Measurements from ENCODE around the gene PRRT1B.

GRCh38 chr9:131606896-131607567 is 61.7 kb downstream of the PRRT1B start:
- no peak for TF ChIP-seq CTCF (conservative IDR thresholded peaks at IDR 0.05; ENCODE audit: low read depth, low read length)
- TF ChIP-seq EZH2 (IDR thresholded peaks at IDR 0.05; ENCODE audit: borderline replicate concordance, low read depth, low read length, poor library complexity, severe bottlenecking) = no peak
